NCI-H1105 treated with DMSO at 0.1 percent for 48 hours (cell line): ENCODE results near the gene AP3M1.

Experiments used
- DNase-seq: peaks from one replicate; lab custom pipeline; 2025; lab: John Stamatoyannopoulos, UW

AP3M1 gene

DNA sequence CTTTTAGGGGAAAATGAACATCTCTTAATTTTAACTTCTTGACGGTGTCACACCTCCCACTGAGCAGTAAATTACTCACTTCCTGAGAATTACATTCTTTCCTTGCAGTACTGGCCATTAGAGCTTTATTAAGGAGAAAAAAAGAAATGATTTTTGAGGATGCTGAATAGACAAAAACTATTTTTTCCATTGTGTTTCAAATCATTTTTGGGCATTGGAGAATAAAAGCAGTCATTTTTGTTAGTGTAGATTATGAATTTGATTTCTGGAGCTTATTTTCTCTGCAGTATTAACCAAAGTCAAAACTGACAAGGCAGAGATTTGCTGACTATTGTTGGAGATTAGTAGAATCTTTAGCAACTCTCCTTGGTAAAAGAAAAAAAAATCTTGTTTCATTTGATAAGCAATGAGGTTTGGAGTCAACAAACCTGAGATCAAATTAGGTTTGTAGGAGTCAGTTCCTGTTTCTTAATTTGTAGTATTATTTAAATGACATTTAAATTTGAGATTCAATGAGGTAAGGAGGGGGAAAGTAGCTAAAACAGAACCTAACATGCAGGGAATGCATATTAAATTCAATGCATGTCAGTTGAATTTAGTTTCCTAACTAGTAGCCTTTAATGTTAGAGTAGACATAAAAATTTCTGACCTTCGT, 70.6 kb downstream of the AP3M1 start:
- no peak for DNase-seq

DNA sequence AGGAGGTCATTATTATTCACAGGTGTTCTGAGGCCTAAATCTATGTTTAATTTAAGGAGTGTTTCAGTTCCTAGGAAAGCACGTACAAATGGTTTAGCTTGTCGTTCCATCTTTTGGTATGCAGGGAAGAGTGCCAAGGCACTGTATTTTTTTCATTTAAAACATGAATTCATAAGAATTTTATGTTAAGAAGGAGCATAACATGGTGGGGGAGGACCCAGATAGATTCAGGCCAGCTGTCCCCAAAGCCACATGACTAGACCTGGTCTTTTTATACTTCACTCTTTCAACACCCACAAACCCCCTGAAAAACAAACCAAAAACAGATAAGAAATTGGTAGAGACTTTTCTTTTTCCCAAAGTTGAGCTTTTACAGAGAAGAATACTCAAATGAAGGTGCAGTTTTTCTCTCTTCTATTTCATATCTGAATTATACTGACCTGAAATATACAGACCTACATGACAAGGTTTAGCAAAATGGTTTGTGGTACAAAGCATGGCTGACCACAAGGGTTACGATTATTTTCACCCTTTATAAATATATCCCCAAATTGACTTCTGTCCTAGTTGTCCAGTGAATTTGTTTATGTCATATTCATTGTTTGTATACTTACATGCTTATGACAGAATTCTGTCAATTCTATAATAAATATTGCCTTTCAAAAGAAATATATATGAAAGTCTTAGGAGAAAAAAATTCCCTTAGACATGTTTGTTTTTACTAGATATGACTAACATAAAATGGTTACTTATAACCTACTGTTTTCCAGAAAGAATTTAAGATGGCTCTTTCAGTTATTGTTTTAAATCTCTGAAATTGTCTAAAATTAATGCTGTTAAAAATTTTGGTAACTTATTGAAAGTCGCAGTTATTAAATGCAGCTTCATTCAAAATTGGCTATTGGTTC, 71.3 kb downstream of the AP3M1 start:
- DNase-seq: no peak

- no peak for DNase-seq
These were observed 72.6 kb downstream of the AP3M1 start for GRCh38 chr10:74078037-74078436.

GRCh38 chr10:74077416-74077815, 73.2 kb downstream of the AP3M1 start:
- no peak for DNase-seq

DNA sequence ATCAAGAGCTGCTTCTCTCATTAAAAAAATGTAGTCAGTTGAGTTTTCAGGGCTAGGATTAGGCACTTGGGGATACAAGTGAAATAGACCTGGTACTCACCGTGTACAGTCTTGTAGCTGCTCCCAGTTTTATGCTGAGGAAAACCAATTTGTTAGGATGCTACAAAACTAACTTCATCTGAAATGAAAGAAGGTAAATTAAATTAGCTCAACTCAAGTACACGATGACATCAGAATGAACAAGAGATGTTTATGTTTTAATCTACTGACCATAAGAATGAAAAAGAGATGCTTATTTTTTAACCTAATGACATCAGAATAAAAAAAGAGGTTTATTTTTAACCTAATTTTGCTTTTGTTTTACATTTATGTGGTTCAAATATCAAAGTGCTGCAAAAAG, 73.7 kb downstream of the AP3M1 start:
- no peak for DNase-seq

DNA sequence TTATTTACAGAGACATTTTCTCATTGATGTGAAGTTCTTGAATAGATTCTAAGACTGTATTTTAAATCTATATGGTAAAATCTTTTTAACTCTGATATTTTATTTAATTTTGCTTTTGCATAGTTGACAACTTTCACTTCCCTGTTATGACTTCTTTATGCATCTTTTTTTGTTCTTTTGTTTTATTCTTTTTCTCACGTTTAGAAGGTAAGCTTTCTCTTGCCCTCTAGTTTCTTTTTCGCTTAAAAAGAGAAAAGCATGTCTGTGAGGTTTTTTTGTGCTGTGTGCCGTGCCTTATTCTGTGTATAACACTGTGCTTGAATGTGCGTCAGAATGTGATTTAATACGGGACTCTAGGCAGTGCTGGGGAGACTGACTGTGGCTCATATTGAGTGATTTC, 74.7 kb downstream of the AP3M1 start:
- no peak for DNase-seq

DNA sequence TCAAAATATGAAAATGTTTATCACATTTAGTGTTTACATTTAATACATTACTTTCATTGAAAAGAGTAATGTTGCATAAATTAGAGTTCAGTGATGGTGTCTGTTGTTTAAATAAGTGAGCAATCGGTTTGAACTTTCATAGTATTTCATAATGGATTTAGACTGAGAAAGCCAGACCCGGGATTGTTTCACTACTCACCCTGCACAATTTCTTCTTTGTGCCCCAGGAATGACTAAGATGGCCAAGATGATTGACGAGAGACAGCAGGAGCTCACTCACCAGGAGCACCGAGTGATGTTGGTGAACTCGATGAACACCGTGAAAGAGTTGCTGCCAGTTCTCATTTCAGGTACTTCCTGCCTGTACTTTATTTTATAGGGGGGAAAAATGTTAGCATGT, 78.1 kb downstream of the AP3M1 start:
- DNase-seq: no peak

DNA sequence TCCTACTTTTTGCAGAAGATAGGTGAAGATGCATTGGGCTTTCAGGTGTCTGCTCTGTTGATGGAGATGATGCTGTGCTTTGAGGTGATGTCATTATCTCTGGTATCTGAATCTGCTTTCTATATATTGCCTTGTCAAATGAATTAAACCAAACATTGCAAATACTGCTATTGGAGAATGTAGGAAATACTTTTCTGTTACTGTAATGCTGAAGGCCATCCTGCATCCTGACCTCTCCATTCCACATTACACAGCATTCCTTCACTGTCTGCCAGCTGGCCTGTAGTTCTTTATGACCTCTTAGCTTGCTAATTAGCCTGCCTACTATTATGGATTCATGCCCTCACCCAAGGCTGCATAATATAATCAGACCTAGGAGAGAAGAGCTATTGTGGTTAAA, 79.5 kb downstream of the AP3M1 start:
- no peak for DNase-seq
